ENCODE data around the gene HOXB6.

Gene HOXB6

DNA sequence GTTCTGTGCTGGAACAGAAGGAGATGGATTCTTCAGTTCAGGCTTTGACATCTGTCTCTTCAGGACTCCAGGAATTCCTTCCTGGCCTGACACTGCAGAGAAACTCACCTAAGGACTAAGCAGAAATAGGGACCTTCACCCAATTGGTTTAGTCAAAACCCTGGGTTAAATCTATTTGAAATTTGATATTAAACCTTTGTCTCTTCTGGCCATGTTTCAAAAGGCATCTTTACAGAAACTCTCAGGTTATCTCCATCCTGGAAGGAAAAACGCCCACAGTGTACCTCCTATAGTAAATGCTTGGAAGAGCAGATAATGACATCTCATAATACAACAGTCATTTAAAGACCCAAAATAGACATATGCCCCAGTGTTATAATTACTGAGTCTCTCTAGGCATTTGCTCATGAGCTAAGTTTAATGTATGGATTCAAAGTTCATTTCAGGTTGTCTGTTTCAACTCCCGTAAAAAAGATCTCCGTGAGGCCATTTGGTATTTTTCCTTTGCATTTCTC is 21.0 kb downstream of the HOXB6 start:
- TF ChIP-seq, protein P1, sequence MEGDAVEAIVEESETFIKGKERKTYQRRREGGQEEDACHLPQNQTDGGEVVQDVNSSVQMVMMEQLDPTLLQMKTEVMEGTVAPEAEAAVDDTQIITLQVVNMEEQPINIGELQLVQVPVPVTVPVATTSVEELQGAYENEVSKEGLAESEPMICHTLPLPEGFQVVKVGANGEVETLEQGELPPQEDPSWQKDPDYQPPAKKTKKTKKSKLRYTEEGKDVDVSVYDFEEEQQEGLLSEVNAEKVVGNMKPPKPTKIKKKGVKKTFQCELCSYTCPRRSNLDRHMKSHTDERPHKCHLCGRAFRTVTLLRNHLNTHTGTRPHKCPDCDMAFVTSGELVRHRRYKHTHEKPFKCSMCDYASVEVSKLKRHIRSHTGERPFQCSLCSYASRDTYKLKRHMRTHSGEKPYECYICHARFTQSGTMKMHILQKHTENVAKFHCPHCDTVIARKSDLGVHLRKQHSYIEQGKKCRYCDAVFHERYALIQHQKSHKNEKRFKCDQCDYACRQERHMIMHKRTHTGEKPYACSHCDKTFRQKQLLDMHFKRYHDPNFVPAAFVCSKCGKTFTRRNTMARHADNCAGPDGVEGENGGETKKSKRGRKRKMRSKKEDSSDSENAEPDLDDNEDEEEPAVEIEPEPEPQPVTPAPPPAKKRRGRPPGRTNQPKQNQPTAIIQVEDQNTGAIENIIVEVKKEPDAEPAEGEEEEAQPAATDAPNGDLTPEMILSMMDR (IDR thresholded peaks at IDR 0.05) = no peak
- no peak for TF ChIP-seq ZFX (IDR thresholded peaks at IDR 0.05; ENCODE audit: borderline replicate concordance)
- H3K27ac ChIP-seq = no peak overlapping the region

DNA sequence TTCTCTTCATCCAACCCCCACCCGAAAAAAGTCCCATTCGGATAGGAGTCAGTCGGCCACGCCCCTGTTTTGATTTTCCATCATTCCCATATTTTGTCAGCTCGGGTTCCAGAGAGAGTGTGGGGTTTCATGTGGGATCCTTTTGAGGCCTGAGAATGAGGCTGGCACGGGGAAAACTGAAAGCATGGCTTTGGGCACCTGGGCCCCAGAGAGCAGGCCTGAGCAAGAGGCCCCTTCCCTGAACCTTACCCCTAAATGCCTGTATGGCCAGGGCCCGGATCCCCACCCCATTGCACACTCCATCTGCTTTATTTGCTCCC is 22.1 kb downstream of the HOXB6 start:
- H3K27ac ChIP-seq = no peak overlapping the region
- TF ChIP-seq, protein P1 (IDR thresholded peaks at IDR 0.05) = no peak

DNA sequence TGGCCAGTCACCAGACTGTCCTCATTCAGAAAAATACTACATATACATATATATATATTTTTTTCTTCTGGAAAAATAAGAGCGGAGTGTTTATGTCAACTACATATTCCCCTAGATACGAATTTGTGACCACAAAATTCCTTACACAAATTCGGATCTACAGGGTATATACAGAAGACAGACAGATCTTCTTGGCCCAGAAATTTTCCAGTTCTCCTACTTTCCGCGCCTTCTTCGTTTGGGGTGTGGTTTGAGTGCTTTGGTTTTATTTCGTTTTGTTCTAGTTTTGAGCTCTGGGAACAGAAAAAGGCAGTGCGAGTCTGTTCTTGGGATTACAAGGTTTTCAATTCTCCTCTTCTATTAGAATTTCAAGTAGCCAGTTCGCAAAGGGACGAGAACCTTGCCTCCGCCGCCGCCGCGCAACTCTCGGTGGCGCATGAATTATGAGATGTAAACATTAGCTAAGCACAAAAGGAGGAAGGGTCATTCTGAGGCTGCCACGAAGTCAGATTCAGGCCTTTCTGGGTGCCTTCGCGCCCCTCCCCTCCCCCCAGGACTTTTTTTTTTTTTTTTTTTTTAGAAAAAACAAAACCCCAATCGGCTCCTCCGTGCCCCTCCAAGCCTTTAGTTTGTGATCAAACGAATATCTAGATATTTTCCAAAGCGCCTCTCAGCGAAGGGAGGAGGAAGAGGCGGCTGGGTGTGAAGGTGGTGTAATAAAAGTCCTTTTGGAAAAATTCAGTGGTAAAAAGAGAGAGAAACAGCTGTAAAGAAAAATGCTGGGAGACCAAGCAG is 24.8 kb downstream of the HOXB6 start:
- no peak overlapping the region for H3K27ac ChIP-seq
- TF ChIP-seq, protein P1 (IDR thresholded peaks at IDR 0.05) = no peak
- TF ChIP-seq ZFX (IDR thresholded peaks at IDR 0.05; ENCODE audit: borderline replicate concordance) = no peak

DNA sequence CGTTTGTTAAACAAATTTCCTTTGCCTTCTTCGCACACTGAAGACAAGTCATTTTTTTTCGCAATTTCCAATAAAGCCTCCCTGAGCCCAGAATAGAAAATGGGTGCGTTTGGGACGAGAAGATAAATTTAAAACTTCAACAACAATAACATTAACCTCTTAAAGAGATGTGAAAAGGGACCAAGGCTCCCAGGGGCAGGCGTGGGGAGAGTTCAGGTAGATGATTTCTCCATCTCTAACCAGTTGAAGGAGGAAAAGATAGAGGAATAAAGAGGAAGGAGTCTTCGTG is 25.4 kb downstream of the HOXB6 start:
- H3K27ac ChIP-seq = no peak overlapping the region
- TF ChIP-seq, protein P1 (IDR thresholded peaks at IDR 0.05) = no peak

DNA sequence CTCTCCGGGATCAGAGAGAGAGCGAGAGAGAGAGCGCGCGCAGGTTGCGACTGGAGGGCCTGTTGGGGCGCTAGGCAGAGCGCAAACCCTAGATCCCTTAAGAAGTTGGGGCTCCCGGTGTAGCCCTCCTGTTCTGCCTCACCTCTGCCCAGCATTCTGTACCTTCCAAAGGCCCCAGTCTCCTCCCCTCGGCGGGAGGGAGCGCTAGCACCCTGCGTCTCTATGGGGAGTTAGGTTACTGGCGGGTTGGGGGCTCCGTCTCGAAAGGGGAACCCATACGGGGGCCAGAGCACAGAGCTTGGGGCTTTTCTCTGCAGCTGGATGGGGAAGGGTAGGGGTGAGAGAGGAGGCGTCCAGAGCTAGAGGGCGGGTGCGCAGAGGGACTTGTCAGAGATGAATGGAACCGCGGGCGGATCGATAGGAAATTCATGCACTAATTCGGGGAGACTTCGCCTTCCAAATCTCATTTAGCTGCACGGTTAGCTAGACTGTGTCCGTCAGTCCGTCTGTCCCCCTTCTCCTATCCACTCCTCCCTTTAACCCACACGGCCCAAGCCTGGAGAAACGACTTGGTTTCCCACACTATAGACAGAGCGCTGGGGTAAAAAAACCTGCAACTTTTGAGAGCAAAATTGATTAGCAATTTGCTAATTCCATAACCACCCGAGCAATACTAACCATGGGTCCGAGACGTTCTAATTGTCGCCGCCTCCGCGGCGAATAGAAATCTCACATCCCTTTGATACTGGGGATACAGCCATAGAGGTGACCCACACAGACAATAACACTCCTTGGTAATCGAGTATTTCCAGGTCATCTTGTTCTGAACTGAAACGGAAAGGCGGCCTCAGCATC is 25.9 kb downstream of the HOXB6 start:
- H3K27ac ChIP-seq = peak overlapping the region; percentile 37; the same call in 1 of the 2 replicates
- TF ChIP-seq ZFX (IDR thresholded peaks at IDR 0.05; ENCODE audit: borderline replicate concordance) = no peak
- TF ChIP-seq, protein P1 (IDR thresholded peaks at IDR 0.05) = no peak

DNA sequence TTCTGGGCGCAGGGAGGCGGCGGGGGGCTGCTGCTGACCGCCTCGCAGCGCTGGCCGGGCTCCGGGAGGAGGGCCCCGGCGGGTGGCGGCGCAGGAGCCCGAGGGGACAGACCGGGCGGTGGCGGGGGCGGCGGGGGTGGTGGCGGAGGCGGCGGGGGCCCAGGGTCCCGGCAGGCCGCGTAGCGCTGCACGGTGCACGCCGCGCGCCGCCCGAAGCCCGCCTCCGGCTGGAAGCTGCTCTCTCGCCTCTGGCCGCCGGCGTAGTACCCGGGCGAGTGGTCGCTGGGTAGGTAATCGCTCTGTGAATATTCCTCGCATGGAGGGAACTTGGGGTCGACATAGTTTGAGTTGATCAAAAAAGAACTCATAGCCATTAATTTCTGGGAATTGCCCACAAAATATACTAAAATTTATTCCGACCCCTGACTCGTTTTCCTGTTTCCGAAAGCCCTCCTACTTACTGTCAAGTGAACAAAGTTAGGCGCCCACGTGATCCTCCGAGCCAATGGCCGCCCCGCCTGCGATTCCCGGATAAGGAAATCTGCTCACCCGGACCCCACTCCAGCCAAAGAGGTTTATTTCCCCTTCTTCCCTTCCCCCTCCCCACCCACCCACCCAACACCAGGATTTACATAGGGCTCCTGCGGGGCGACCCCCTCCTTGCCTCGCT is 26.7 kb downstream of the HOXB6 start, which contains the start of gene HOXB4:
HOXB4 (minus strand) TSS at position 405 of the 670 bp plus-strand sequence; CDS start at position 374, 31 bp downstream.
- H3K27ac ChIP-seq = peak within 1 kb of the TSS; percentile 37; the same call in 1 of the 2 replicates

More for the DNA sequence above, 26.7 kb downstream of the HOXB6 start, which contains the start of gene HOXB4:
- TF ChIP-seq ZFX (IDR thresholded peaks at IDR 0.05; ENCODE audit: borderline replicate concordance) = no peak
- TF ChIP-seq, protein P1 (IDR thresholded peaks at IDR 0.05) = no peak

All from 22Rv1 (cell line).